ENCODE results near the gene CUL3.

The CUL3 gene

DNA sequence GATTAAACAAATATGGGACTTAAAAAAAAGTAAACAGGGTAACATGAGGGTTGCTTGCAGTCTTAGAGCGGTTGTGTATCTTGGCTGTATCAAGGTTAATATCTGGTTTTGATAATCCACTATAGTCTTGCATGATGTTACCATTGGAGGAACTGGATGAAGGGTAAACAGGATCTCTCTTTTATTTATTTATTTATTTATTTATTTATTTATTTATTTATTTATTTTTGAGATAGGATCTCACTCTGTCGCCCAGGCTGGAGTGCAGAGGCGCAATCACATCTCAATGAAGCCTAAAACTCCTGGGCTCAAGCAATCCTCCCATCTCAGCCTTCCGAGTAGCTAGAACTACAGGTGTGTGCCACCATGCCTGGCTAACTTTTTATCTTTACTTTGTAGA is 140.4 kb downstream of the CUL3 start:
- TF ChIP-seq, protein P1, sequence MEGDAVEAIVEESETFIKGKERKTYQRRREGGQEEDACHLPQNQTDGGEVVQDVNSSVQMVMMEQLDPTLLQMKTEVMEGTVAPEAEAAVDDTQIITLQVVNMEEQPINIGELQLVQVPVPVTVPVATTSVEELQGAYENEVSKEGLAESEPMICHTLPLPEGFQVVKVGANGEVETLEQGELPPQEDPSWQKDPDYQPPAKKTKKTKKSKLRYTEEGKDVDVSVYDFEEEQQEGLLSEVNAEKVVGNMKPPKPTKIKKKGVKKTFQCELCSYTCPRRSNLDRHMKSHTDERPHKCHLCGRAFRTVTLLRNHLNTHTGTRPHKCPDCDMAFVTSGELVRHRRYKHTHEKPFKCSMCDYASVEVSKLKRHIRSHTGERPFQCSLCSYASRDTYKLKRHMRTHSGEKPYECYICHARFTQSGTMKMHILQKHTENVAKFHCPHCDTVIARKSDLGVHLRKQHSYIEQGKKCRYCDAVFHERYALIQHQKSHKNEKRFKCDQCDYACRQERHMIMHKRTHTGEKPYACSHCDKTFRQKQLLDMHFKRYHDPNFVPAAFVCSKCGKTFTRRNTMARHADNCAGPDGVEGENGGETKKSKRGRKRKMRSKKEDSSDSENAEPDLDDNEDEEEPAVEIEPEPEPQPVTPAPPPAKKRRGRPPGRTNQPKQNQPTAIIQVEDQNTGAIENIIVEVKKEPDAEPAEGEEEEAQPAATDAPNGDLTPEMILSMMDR (IDR thresholded peaks at IDR 0.05; ENCODE audit: insufficient read depth, low read length, poor library complexity, severe bottlenecking), result no peak
- H3K9ac ChIP-seq (ENCODE audit: low read length), result no peak overlapping the region
- no peaks in the 10 kb centered on the region for H3F3A ChIP-seq (ENCODE audit: insufficient read depth)
- no peaks in the 10 kb centered on the region for H3K9me2 ChIP-seq (replicated peaks; ENCODE audit: insufficient read depth, low read length)
- H3K79me2 ChIP-seq (ENCODE audit: insufficient read depth, low read length), result no peaks in the 10 kb centered on the region
- H4K20me1 ChIP-seq (ENCODE audit: low read depth, low read length), result no peaks in the 10 kb centered on the region
- H2AFZ ChIP-seq (ENCODE audit: low read depth, low read length, severe bottlenecking), result no peak overlapping the region
- H3K27me3 ChIP-seq (ENCODE audit: low read length), result no peaks in the 10 kb centered on the region
- H3K27ac ChIP-seq (ENCODE audit: low read depth, low read length), result no peak overlapping the region
- no peak overlapping the region for H3K4me2 ChIP-seq (ENCODE audit: low read depth, low read length, poor library complexity, severe bottlenecking)
- no peaks in the 10 kb centered on the region for H3K9me3 ChIP-seq (ENCODE audit: insufficient read depth, low read length)
- no peaks in the 10 kb centered on the region for H3K36me3 ChIP-seq (ENCODE audit: low read length)
- no peak overlapping the region for H3K4me3 ChIP-seq (ENCODE audit: insufficient read depth, low read length, poor library complexity, severe bottlenecking)

DNA sequence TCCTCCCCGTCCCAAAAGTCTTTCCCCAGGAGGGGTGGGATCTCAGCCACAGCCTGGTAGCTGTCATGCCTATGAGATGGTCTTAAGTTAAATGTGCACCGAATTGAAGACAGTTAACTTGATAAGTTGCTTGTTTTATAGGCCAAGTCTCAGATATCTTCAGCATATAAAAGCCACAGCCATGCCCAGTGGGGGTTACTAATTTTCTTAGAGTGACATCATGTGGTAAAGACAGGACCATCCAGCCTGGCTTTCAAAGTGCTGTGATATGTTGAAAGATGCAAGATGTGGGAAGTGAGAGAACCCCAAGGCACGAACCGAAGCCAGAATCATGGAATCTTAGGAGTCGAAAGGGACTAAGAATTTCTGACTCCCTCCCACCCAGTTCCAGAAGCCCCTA is 141.1 kb downstream of the CUL3 start:
- Histone ChIP-seq H3K36me3 (ENCODE audit: low read length) (no peaks in the 10 kb centered on the region), H3F3A (ENCODE audit: insufficient read depth) (no peaks in the 10 kb centered on the region), H3K4me3 (ENCODE audit: insufficient read depth, low read length, poor library complexity, severe bottlenecking) (no peak overlapping the region), H3K9me2 (replicated peaks; ENCODE audit: insufficient read depth, low read length) (no peaks in the 10 kb centered on the region), H3K9ac (ENCODE audit: low read length) (no peak overlapping the region), H2AFZ (ENCODE audit: low read depth, low read length, severe bottlenecking) (no peak overlapping the region), H4K20me1 (ENCODE audit: low read depth, low read length) (no peaks in the 10 kb centered on the region), H3K79me2 (ENCODE audit: insufficient read depth, low read length) (no peaks in the 10 kb centered on the region), H3K27ac (ENCODE audit: low read depth, low read length) (no peak overlapping the region), H3K9me3 (ENCODE audit: insufficient read depth, low read length) (no peaks in the 10 kb centered on the region), H3K4me2 (ENCODE audit: low read depth, low read length, poor library complexity, severe bottlenecking) (no peak overlapping the region), H3K27me3 (ENCODE audit: low read length) (no peaks in the 10 kb centered on the region)
- TF ChIP-seq, protein P1 (IDR thresholded peaks at IDR 0.05; ENCODE audit: insufficient read depth, low read length, poor library complexity, severe bottlenecking), result no peak
- no peak for TF ChIP-seq EZH2phosphoT487 (conservative IDR thresholded peaks at IDR 0.05; ENCODE audit: low read length)

DNA sequence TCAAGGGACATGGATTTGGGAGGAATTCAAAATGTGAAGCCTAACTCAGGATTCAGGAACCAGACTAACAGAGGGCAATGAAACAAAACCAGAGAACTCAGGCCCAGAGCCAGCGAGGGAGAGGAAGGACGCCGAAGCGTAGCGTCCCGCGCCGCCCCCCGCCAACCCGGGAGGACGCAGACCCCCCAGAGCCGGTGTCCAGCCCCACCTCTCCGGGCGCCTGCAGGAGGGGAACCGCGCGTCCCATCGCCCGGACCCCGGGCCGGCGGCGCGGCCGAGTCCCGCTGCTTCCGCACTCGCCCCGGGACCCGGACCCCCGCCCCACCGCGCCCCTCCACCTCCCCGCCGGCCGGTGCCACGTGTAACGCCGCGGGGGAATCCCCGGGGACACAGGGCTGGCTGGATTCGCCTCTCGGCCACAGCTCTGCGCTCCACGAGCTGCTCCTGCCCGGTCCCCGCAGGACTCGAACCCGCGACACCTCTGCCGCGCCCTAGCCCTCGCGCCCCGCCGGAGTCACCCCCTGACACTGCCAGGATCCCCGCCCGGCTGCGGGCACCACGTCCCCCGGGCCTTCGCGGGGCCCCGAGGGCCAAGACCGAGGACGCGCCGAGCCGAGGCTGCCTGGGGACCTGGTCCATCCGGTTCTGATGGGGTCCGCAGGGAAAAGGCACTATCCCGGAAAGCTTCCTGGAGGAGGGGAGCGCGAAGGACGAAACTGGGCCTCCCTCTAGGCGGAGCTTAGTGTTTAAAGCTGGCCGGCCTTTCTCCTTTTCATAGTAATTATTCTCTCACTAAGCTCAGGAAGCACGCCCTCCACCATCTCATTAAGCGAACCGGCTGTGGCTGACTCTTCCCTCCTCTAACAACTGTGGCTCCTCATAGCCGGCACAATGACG is 142.8 kb downstream of the CUL3 start:
- peak overlapping the region; percentile 48 for H2AFZ ChIP-seq (ENCODE audit: low read depth, low read length, severe bottlenecking)
- H3K9me3 ChIP-seq (ENCODE audit: insufficient read depth, low read length), result no peaks in the 10 kb centered on the region
- H3K79me2 ChIP-seq (ENCODE audit: insufficient read depth, low read length), result no peaks in the 10 kb centered on the region
- H4K20me1 ChIP-seq (ENCODE audit: low read depth, low read length), result no peaks in the 10 kb centered on the region
- H3K36me3 ChIP-seq (ENCODE audit: low read length), result no peaks in the 10 kb centered on the region
- H3F3A ChIP-seq (ENCODE audit: insufficient read depth), result no peaks in the 10 kb centered on the region
- H3K4me3 ChIP-seq (ENCODE audit: insufficient read depth, low read length, poor library complexity, severe bottlenecking), result no peak overlapping the region
- H3K9ac ChIP-seq (ENCODE audit: low read length), result no peak overlapping the region
- no peak for TF ChIP-seq EZH2phosphoT487 (conservative IDR thresholded peaks at IDR 0.05; ENCODE audit: low read length)
- TF ChIP-seq, protein P1 (IDR thresholded peaks at IDR 0.05; ENCODE audit: insufficient read depth, low read length, poor library complexity, severe bottlenecking), result no peak
- H3K27me3 ChIP-seq (ENCODE audit: low read length), result no peaks in the 10 kb centered on the region
- H3K9me2 ChIP-seq (replicated peaks; ENCODE audit: insufficient read depth, low read length), result no peaks in the 10 kb centered on the region
- peak overlapping the region; percentile 17 for H3K4me2 ChIP-seq (ENCODE audit: low read depth, low read length, poor library complexity, severe bottlenecking)
- H3K27ac ChIP-seq (ENCODE audit: low read depth, low read length), result no peak overlapping the region
